HepG2 (cell line): ENCODE results near the gene RFX2. TPM values are rescaled to one million over a fixed set of nuclear protein-coding genes. Genes with fewer than 3 reads are reported as not detected.

ENCODE experiments used
- ATAC-seq: fragments of 200-7000 bp; cut with Tn5 transposase; 3 replicates; pipeline ENCODE4 v1.9.1; 2020; ENCODE audit warnings: mild to moderate bottlenecking, moderate library complexity
- BruUV-seq: library from RNA; stranded (reverse); fragments of 400-500 nt; replicated peaks from 2 replicates; lab custom pipeline; 2021; lab: Mats Ljungman, UMichigan
- CTCF ChIA-PET: fragments of 300-600 bp; formaldehyde crosslinking; extraction: SDS; loops from one replicate; lab custom pipeline; 2021; ENCODE audit warnings: low total read pairs, inconsistent platforms, low intra/inter-chr PET ratio; lab: Yijun Ruan, JAX
- POLR2A ChIA-PET: fragments of 350-600 bp; sonication (Branson Sonifier 250); formaldehyde crosslinking; loops from one replicate; lab custom pipeline; 2020; ENCODE audit warnings: antibody characterized with exemption, inconsistent platforms; lab: Yijun Ruan, JAX
- DNase-seq: peaks from one replicate; pipeline ENCODE4 v3.0.0-alpha.2; 2015; ENCODE audit warnings: low spot score
- FAIRE-seq: peaks from 3 replicates; lab custom pipeline; 2011; peaks lifted over from hg19 to GRCh38; lab: Jason Lieb, UNC
- H2AFZ ChIP-seq: one replicate; pipeline ENCODE4 v1.6.1; 2011; ENCODE audit warnings: low read length, inconsistent platforms
- H3K27ac ChIP-seq: fragments of 300-600 bp; 3 replicates; pipeline ENCODE4 v1.8.0; 2011; ENCODE audit warnings: mixed run types, mild to moderate bottlenecking, mixed read lengths, low read length, inconsistent platforms; ENCODE audit not compliant: insufficient read depth; ENCODE audit errors: extremely low read length
- H3K27me3 ChIP-seq, 2 experiments: fragments of 200-600 bp in 1 of 2; 2 replicates in 1 of 2; 3 replicates in 1 of 2; pipeline versions ENCODE4 v1.6.0 to v1.8.0; 2011; ENCODE audit warnings: low read length in 2 of 2, mild to moderate bottlenecking in 2 of 2, moderate library complexity in 2 of 2, inconsistent platforms in 1 of 2; ENCODE audit not compliant: insufficient read depth in 2 of 2, control insufficient read depth in 1 of 2
- H3K36me3 ChIP-seq, 2 experiments: fragments of 200-600 bp in 1 of 2; replicated peaks in 1 of 2; 2 replicates in 1 of 2; 3 replicates in 1 of 2; pipeline versions ENCODE4 v1.5.1 to v1.8.0; 2011; ENCODE audit warnings: low read length in 2 of 2, inconsistent platforms in 1 of 2; ENCODE audit not compliant: insufficient read depth in 2 of 2, control insufficient read depth in 1 of 2
- H3K4me1 ChIP-seq: 2 replicates; pipeline ENCODE4 v1.5.1; 2012; ENCODE audit warnings: low read length, inconsistent platforms; ENCODE audit not compliant: insufficient read depth
- H3K4me2 ChIP-seq: 2 replicates; pipeline ENCODE4 v1.6.0; 2011; ENCODE audit warnings: low read depth, low read length, inconsistent platforms
- H3K4me3 ChIP-seq, 3 experiments: fragments of 200-600 bp in 1 of 3; sonication (generic), shearing (Covaris generic) in 1 of 3; replicated peaks in 1 of 3; 2 replicates each; pipeline ENCODE4 v1.5.1; 2011 to 2016; ENCODE audit warnings: low read length in 3 of 3, inconsistent platforms in 2 of 3, low read depth in 2 of 3, mild to moderate bottlenecking in 2 of 3, control low read depth in 1 of 3, mixed read lengths in 1 of 3; ENCODE audit not compliant: insufficient read depth in 1 of 3
- H3K79me2 ChIP-seq: one replicate; pipeline ENCODE4 v1.6.1; 2011; ENCODE audit warnings: low read length, inconsistent platforms; ENCODE audit not compliant: insufficient read depth
- H3K9ac ChIP-seq: 2 replicates; pipeline ENCODE4 v1.6.0; 2011; ENCODE audit warnings: mild to moderate bottlenecking, low read depth, low read length, inconsistent platforms; ENCODE audit not compliant: insufficient read depth
- H3K9me3 ChIP-seq: 2 replicates; pipeline ENCODE4 v1.5.1; 2012; ENCODE audit warnings: mild to moderate bottlenecking, low read length
- H4K20me1 ChIP-seq: 2 replicates; pipeline ENCODE4 v1.6.0; 2011; ENCODE audit warnings: inconsistent platforms, mild to moderate bottlenecking, low read length, moderate library complexity; ENCODE audit not compliant: insufficient read depth
- AGO2 ChIP-seq: fragments of 200-400 bp; formaldehyde crosslinking; optimal IDR thresholded peaks from 2 replicates; pipeline ENCODE3; 2017; ENCODE audit warnings: mild to moderate bottlenecking, low read depth, low read length, moderate library complexity
- HNRNPH1 ChIP-seq: fragments of 200-400 bp; formaldehyde crosslinking; optimal IDR thresholded peaks from 2 replicates; pipeline ENCODE3; 2017; ENCODE audit warnings: mild to moderate bottlenecking, low read depth, low read length
- KLF11 ChIP-seq: IDR thresholded peaks from 2 replicates; pipeline ENCODE4 v1.6.1; 2016; ENCODE audit warnings: missing compliant biosample characterization
- MAFK ChIP-seq, 2 experiments: IDR thresholded peaks in 1 of 2; conservative IDR thresholded peaks in 1 of 2; 2 replicates each; pipeline ENCODE4 v1.6.1; 2011; ENCODE audit warnings: improper control_type of control experiment in 2 of 2, low read length in 2 of 2
- MLX ChIP-seq: IDR thresholded peaks from 2 replicates; pipeline ENCODE4 v1.6.1; 2016
- MTF1 ChIP-seq: sonication (generic); formaldehyde crosslinking; IDR thresholded peaks from 2 replicates; pipeline ENCODE4 v1.5.0; 2020; ENCODE audit warnings: missing genetic modification reagents
- NFE2L2 ChIP-seq: fragments of 150-350 bp; IDR thresholded peaks from 2 replicates; pipeline ENCODE4 v1.6.1; 2014; ENCODE audit warnings: low read length
- POLR2G ChIP-seq: fragments of 200-400 bp; formaldehyde crosslinking; IDR thresholded peaks from 2 replicates; pipeline ENCODE4 v1.6.1; 2018; ENCODE audit warnings: mild to moderate bottlenecking, low read depth, low read length, moderate library complexity
- TCF7L2 ChIP-seq: IDR thresholded peaks from 2 replicates; pipeline ENCODE4 v1.6.1; 2011; ENCODE audit warnings: mild to moderate bottlenecking, low read depth, low read length, moderate library complexity
- TEAD3 ChIP-seq: optimal IDR thresholded peaks from 2 replicates; pipeline ENCODE3; 2016; ENCODE audit warnings: borderline replicate concordance
- TFDP1 ChIP-seq: IDR thresholded peaks from 2 replicates; pipeline ENCODE4 v1.6.1; 2016; ENCODE audit warnings: missing compliant biosample characterization, missing genetic modification reagents, borderline replicate concordance
- TFE3 ChIP-seq: IDR thresholded peaks from 2 replicates; pipeline ENCODE4 v1.6.1; 2016
- ZMYM4 ChIP-seq: sonication (generic); formaldehyde crosslinking; IDR thresholded peaks from 2 replicates; pipeline ENCODE4 v1.8.1; 2023; ENCODE audit warnings: mild to moderate bottlenecking, missing genetic modification reagents
- ZNF180 ChIP-seq: sonication (generic); formaldehyde crosslinking; IDR thresholded peaks from 2 replicates; pipeline ENCODE4 v1.4.0; 2020; ENCODE audit warnings: low read depth, missing genetic modification reagents, borderline replicate concordance
- ZNF253 ChIP-seq: sonication (generic); formaldehyde crosslinking; IDR thresholded peaks from 2 replicates; pipeline ENCODE4 v1.8.0; 2022; ENCODE audit warnings: mild to moderate bottlenecking, missing genetic modification reagents, borderline replicate concordance
- ZNF335 ChIP-seq: sonication (generic); formaldehyde crosslinking; IDR thresholded peaks from 2 replicates; pipeline ENCODE4 v1.4.0; 2020; ENCODE audit warnings: missing genetic modification reagents
- ZNF337 ChIP-seq: sonication (generic); formaldehyde crosslinking; IDR thresholded peaks from 2 replicates; pipeline ENCODE4 v1.5.1; 2020; ENCODE audit warnings: missing genetic modification reagents, low read depth, mild to moderate bottlenecking, borderline replicate concordance
- ZNF549 ChIP-seq: sonication (generic); formaldehyde crosslinking; IDR thresholded peaks from 2 replicates; pipeline ENCODE4 v1.5.0; 2020; ENCODE audit warnings: missing genetic modification reagents
- ZNF639 ChIP-seq: conservative IDR thresholded peaks from 2 replicates; pipeline ENCODE4 v1.6.1; 2018; ENCODE audit warnings: missing genetic modification reagents
- WGBS: methylation state at CpG from one replicate; pipeline ENCODE4 v1.1.6; 2017; ENCODE audit warnings: low lambda C conversion rate; 5-methylcytosine and 5-hydroxymethylcytosine counted together
- in situ Hi-C: cut with HindIII; loops from 2 replicates; pipeline ENCODE4 v1.10.0; 2017; ENCODE audit warnings: low pct_unique_long_range_greater_than_20kb; ENCODE audit not compliant: extremely low pct_ligation_motif_present
- intact Hi-C: fragments of 100-400 bp; cut with micrococcal nuclease; formaldehyde crosslinking; loops from one replicate; pipeline ENCODE4 v1.10.0; 2022; ENCODE audit not compliant: unreplicated experiment
- polyA plus RNA-seq, 8 experiments: library from polyadenylated mRNA; depleted of rRNA in 3 of 8; stranded (reverse) in 7 of 8; unstranded in 1 of 8; fragments of >200 nt; fragmentation: Illumina TruSeq in 4 of 8; extraction: Trizol in 4 of 8; gene quantifications; 2 replicates each; pipeline versions ENCODE4 v1.2.1 to v1.2.3, GENCODE V29; 2011 to 2016; ENCODE audit warnings: low read depth in 4 of 8, missing spikeins in 1 of 8, mixed read lengths in 1 of 8; ENCODE audit not compliant: insufficient read depth in 1 of 8
- total RNA-seq, 5 experiments: library from RNA; depleted of rRNA; stranded (reverse); fragments of >200 nt; fragmentation: Illumina TruSeq; extraction: Trizol; gene quantifications; 2 replicates each; pipeline ENCODE4 v1.2.3, GENCODE V29; 2016; ENCODE audit warnings: low read depth in 1 of 5

RFX2 gene
- total and polyA plus RNA-seq, 2 of the 13 experiments (the other 11 are each of a cell fraction or from before 2014, with no cell fraction given): 2.8 to 3.3 TPM

GRCh38 chr19:5953680-5954213 lies 156.6 kb downstream of the RFX2 start:
- Histone ChIP-seq H3K36me3 (peaks cover 22 to 40% of the 10 kb centered on the region in 2 experiments; a peak in 4 of 5 replicates), H3K9me3 (no peaks in the 10 kb centered on the region), H2AFZ (no peak overlapping the region), H3K79me2 (peaks cover 96% of the 10 kb centered on the region), H3K4me1 (peaks cover 66% of the 10 kb centered on the region), H3K4me3 (peak overlapping the region in 1 of 3 experiments; percentile 38; a peak in 1 of 6 replicates), H3K9ac (0 out of 2 replicates have a peak overlapping the region, but pooled peaks have one; percentile 12), H3K27me3 (no peaks in the 10 kb centered on the region), H4K20me1 (peaks cover 8% of the 10 kb centered on the region; the same call in 1 of the 2 replicates), H3K27ac (peak overlapping the region; percentile 58), H3K4me2 (peak overlapping the region; percentile 60)
- no peak for DNase-seq
- CTCF ChIA-PET: no interaction called here
- intact Hi-C loops (loop anchor here (2.0 kb wide), 1 partner anchor 45 kb away; no protein-coding TSS in a partner anchor), in situ Hi-C loops (loop anchor here (5.0 kb wide), 1 partner anchor 41 kb away; the partner anchor contains the start of gene CAPS)
- BruUV-seq: no TSS peak
- POLR2A ChIA-PET: no interaction called here
- no peak for FAIRE-seq
- ATAC-seq: no peak
- WGBS: 92% methylated on average over 17 of the region's 17 CpGs
- no peak for TF ChIP-seq ZNF639 (CRISPR knock-in tag)
- TF ChIP-seq POLR2G: no peak
- TF ChIP-seq KLF11 (CRISPR knock-in tag): no peak
- TF ChIP-seq ZNF180 (CRISPR knock-in tag): no peak
- TF ChIP-seq TFE3 (CRISPR knock-in tag): no peak
- TF ChIP-seq TEAD3: no peak
- TF ChIP-seq MLX (CRISPR knock-in tag): no peak
- no peak for TF ChIP-seq MTF1 (CRISPR knock-in tag)
- TF ChIP-seq NFE2L2: peak; percentile 80
- TF ChIP-seq AGO2: no peak
- TF ChIP-seq HNRNPH1: no peak
- TF ChIP-seq TCF7L2: no peak
- no peak for TF ChIP-seq ZNF335 (CRISPR knock-in tag)
- TF ChIP-seq TFDP1: no peak
- no peak for TF ChIP-seq ZNF253 (CRISPR knock-in tag)
- TF ChIP-seq ZMYM4 (CRISPR knock-in tag): no peak
- no peak for TF ChIP-seq ZNF549 (CRISPR knock-in tag)
- peak; percentile 74 to 80 for TF ChIP-seq MAFK (conservative IDR thresholded peaks at IDR 0.05 in 1 of 2, IDR thresholded peaks at IDR 0.05 in 1 of 2; ENCODE audit: low read length in 2 of 2)
- TF ChIP-seq ZNF337: no peak
